ENCODE results near the gene EEF1AKMT3. TPM values are rescaled to one million over a fixed set of nuclear protein-coding genes. Genes with fewer than 3 reads are reported as not detected.
A peak's percentile ranks its signal among the peaks of the same experiment; 100 is the strongest.

Gene EEF1AKMT3
- total and polyA plus RNA-seq, 9 of the 15 experiments (the other 6 are each of a cell fraction or from before 2014, with no cell fraction given), result 4.1 to 17.2 (median 7.9) TPM

- no peak for TF ChIP-seq ZNF395 (CRISPR knock-in tag; IDR thresholded peaks at IDR 0.05)
Observed at GRCh38 chr12:57780284-57780897, 8.0 kb downstream of the EEF1AKMT3 start (continued).

- no peak for TF ChIP-seq MEF2D (tag; conservative IDR thresholded peaks at IDR 0.05; ENCODE audit: low read depth)
- no peak for TF ChIP-seq CEBPG (CRISPR knock-in tag; IDR thresholded peaks at IDR 0.05)
- 0 out of 4 replicates have a peak, but pooled peaks of 1 of the 2 experiments have one; percentile 24 for TF ChIP-seq CEBPG (tag; conservative IDR thresholded peaks at IDR 0.05 in 1 of 2, IDR thresholded peaks at IDR 0.05 in 1 of 2)
- Histone ChIP-seq H3K36me3 (ENCODE audit: control insufficient read depth, insufficient read depth, low read length) (peaks cover 32% of the 10 kb centered on the region), H4K20me1 (replicated peaks; ENCODE audit: control insufficient read depth, insufficient read depth, low read length) (no peaks in the 10 kb centered on the region), H3K79me2 (ENCODE audit: control insufficient read depth, insufficient read depth, low read length) (peaks cover 26% of the 10 kb centered on the region), H3K9ac (ENCODE audit: insufficient read depth in 1 of 2, low read depth in 2 of 2, low read length in 2 of 2) (no peak overlapping the region), H3K9me1 (ENCODE audit: control insufficient read depth, insufficient read depth, low read length) (no peaks in the 10 kb centered on the region), H3K27ac (ENCODE audit: extremely low read depth, low read depth, low read length) (peak overlapping the region; percentile 2; the same call in 1 of the 3 replicates), H2AFZ (ENCODE audit: low read depth, low read length) (no peak overlapping the region), H3K27me3 (ENCODE audit: control insufficient read depth in 2 of 2, insufficient read depth in 2 of 2, low read length in 2 of 2) (no peaks in the 10 kb centered on the region), H3K9me3 (replicated peaks; ENCODE audit: control insufficient read depth, insufficient read depth, low read depth, low read length) (no peaks in the 10 kb centered on the region), H3K4me1 (replicated peaks in 1 of 2; ENCODE audit: control insufficient read depth in 2 of 2, insufficient read depth in 2 of 2, low read length in 2 of 2) (peaks cover 8 to 12% of the 10 kb centered on the region in 2 experiments; a peak in 4 of 5 replicates), H3K4me3 (no peak overlapping the region), H3K4me2 (ENCODE audit: insufficient read depth, low read length) (no peak overlapping the region)
- WGBS (ENCODE audit: insufficient coverage, low coverage, missing lambda C conversion rate), result 87% methylated on average over 3 of the region's 3 CpGs
- FAIRE-seq (no peak), ATAC-seq (no peak), DNase-seq (ENCODE audit: extremely low read depth in 1 of 4, low spot score in 3 of 4) (no peak)
- BruUV-seq (replicated peaks), result no TSS peak
- intact Hi-C loops (cut with micrococcal nuclease) (no loop called here), in situ Hi-C loops (cut with MboI) (no loop called here)
- CTCF ChIA-PET (ENCODE audit: low intra/inter-chr PET ratio), result interaction anchor here (0.5 to 0.9 kb wide), 2 partner anchors 10 to 198 kb away, joined by 3 to 4 read pairs; partner anchors contain the start of gene METTL1
- POLR2A ChIA-PET, result interaction anchor here (0.6 to 1.6 kb wide), 6 partner anchors 9 to 322 kb away, joined by 3 to 9 read pairs (median 3); partner anchors contain the start of genes EEF1AKMT3 and METTL1
Observed at GRCh38 chr12:57781244-57781643, 8.8 kb downstream of the EEF1AKMT3 start.

Measured in K562 (cell line).